OCI-LY7 (cell line): ENCODE data around the gene ACYP2. TPM values are rescaled to one million over a fixed set of nuclear protein-coding genes. Genes with fewer than 3 reads are reported as not detected.

Experiments
- BruUV-seq: library from RNA; stranded (reverse); fragments of 400-500 nt; replicated peaks from 2 replicates; lab custom pipeline; 2021; lab: Mats Ljungman, UMichigan
- CTCF ChIA-PET: fragments of 300-600 bp; sonication (Branson Sonifier 250); formaldehyde crosslinking; loops from one replicate; lab custom pipeline; 2022; ENCODE audit warnings: antibody characterized with exemption; ENCODE audit not compliant: unreplicated experiment; lab: Charles Lee
- POLR2A ChIA-PET: fragments of 300-600 bp; sonication (Branson Sonifier 250); formaldehyde crosslinking; loops from one replicate; lab custom pipeline; 2022; ENCODE audit warnings: antibody characterized with exemption; lab: Charles Lee
- DNase-seq: peaks from one replicate; pipeline ENCODE4 v3.0.0-alpha.2; 2015; ENCODE audit warnings: low spot score
- H2AFZ ChIP-seq: fragments of 200-600 bp; sonication (generic), shearing (Covaris generic); 2 replicates; pipeline ENCODE4 v1.6.1; 2014; ENCODE audit warnings: mild to moderate bottlenecking, antibody characterized with exemption, low read length, moderate library complexity
- H3K27ac ChIP-seq: fragments of 200-600 bp; sonication (generic); 2 replicates; pipeline ENCODE4 v1.5.1; 2014; ENCODE audit warnings: mixed run types, low read depth, mild to moderate bottlenecking, moderate library complexity, low read length, inconsistent platforms; ENCODE audit not compliant: poor library complexity, severe bottlenecking
- H3K36me3 ChIP-seq: fragments of 200-600 bp; sonication (generic); 2 replicates; pipeline ENCODE4 v1.6.1; 2014; ENCODE audit warnings: mild to moderate bottlenecking, antibody characterized with exemption, low read length, moderate library complexity, mixed read lengths; ENCODE audit not compliant: insufficient read depth
- H3K4me1 ChIP-seq: fragments of 200-600 bp; sonication (generic); 2 replicates; pipeline ENCODE4 v1.5.1; 2014; ENCODE audit warnings: mild to moderate bottlenecking, low read length; ENCODE audit not compliant: insufficient read depth, poor library complexity, severe bottlenecking
- H3K4me2 ChIP-seq: fragments of 200-600 bp; sonication (generic); 2 replicates; pipeline ENCODE4 v1.6.1; 2014; ENCODE audit warnings: mild to moderate bottlenecking, low read length
- H3K4me3 ChIP-seq: fragments of 200-600 bp; sonication (generic); 2 replicates; pipeline ENCODE4 v1.5.1; 2014; ENCODE audit warnings: mild to moderate bottlenecking, low read depth, low read length; ENCODE audit not compliant: poor library complexity, severe bottlenecking
- H3K79me2 ChIP-seq: fragments of 200-600 bp; sonication (generic); 2 replicates; pipeline ENCODE4 v1.6.1; 2016; ENCODE audit warnings: low read depth, mild to moderate bottlenecking, low read length, moderate library complexity, mixed read lengths; ENCODE audit not compliant: insufficient read depth
- H3K9me2 ChIP-seq: fragments of 200-600 bp; sonication (generic); 2 replicates; pipeline ENCODE4 v1.6.1; 2016; ENCODE audit warnings: mild to moderate bottlenecking, low read length, mixed read lengths; ENCODE audit not compliant: insufficient read depth
- H3K9me3 ChIP-seq: fragments of 200-600 bp; sonication (generic); 2 replicates; pipeline ENCODE4 v1.6.1; 2014; ENCODE audit warnings: mild to moderate bottlenecking, mixed run types, low read length, mixed read lengths
- H4K20me1 ChIP-seq: fragments of 200-600 bp; sonication (generic); 2 replicates; pipeline ENCODE4 v1.6.1; 2014; ENCODE audit warnings: mild to moderate bottlenecking, antibody characterized with exemption, low read length, moderate library complexity, mixed read lengths; ENCODE audit not compliant: insufficient read depth
- EZH2phosphoT487 ChIP-seq: fragments of 200-600 bp; sonication (generic); IDR thresholded peaks from 2 replicates; pipeline ENCODE4 v1.6.1; 2018; ENCODE audit warnings: low read depth, borderline replicate concordance, mild to moderate bottlenecking, mixed run types, antibody characterized with exemption, low read length, moderate library complexity, mixed read lengths
- intact Hi-C: fragments of 100-400 bp; cut with micrococcal nuclease; formaldehyde crosslinking; loops from one replicate; pipeline ENCODE4 v1.10.0; 2022; ENCODE audit not compliant: unreplicated experiment
- total RNA-seq, 2 experiments: library from RNA; depleted of rRNA in 1 of 2; stranded (reverse); fragments of >200 nt in 1 of 2; shearing (Covaris generic) in 1 of 2; gene quantifications; 2 replicates each; pipeline ENCODE4 v1.2.3, GENCODE V29; 2014 to 2022
- TF ChIP-seq, protein P1 (sequence below): fragments of 200-600 bp; sonication (generic); conservative IDR thresholded peaks from 2 replicates; pipeline ENCODE4 v1.5.1; 2014; ENCODE audit warnings: mild to moderate bottlenecking, antibody characterized with exemption, low read length, moderate library complexity, mixed read lengths

The ACYP2 gene
- total RNA-seq, 2 experiments from 2014 or later = 18.7 to 20.6 TPM

DNA sequence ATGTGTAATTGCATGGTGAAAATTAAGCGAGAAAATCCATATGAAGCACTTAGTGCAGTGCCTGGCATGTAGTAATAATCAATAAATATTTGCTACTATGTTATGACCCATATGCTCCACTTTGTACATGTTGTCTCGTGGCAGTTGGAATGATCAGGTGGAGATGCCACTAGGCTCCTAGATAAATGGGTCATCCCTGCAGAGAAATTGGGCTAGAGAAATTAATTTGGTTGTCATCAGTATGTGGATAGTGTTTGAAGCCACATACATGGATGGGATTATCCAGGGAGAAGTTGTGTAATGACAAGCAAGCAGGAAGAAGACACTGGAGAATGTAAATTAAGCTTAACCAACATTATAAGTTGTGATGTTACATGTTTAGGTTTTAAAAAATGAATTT, 33.0 kb downstream of the ACYP2 start:
- intact Hi-C loops = no loop called here
- CTCF ChIA-PET = no interaction called here

DNA sequence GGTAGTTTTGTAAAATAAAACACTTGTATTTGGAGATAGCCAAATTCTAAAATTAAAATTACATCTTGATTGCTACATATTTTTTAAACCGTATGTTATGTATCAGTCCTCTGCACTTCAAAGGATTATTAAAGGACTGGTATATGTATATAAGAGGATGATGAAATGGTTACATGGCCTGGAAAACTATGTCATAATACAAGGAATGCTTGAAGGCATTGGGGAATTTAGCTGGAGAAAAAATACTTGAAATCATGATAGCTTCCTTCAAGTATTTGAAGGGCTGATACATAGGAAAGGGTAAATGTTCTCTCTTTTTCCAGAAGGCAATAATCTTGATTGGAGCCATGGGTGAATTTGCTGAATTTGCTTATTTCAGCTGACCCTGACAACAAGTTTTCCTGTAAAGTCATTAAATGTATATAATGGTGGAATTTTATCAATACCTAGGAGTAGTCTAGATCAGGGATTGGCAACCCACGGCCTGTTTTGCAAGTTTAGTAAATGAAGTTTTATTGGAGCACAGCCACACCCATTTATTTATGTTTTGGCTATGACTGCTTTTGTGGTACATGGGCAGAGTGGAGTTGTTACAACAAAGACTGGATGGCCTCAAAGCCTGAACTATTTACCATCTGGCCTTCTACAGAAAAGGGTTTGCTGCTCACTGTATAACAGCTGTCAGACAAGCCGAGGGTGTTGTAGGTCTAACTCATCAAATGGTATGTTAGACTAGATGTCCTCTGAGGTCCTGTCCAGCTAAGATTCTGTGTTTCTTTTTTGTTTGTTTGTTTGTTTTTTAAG, 34.4 kb downstream of the ACYP2 start:
- ChIA-PET CTCF (no interaction called here), POLR2A (no interaction called here)
- intact Hi-C loops = no loop called here
- BruUV-seq = no TSS peak
- TF ChIP-seq, protein P1, sequence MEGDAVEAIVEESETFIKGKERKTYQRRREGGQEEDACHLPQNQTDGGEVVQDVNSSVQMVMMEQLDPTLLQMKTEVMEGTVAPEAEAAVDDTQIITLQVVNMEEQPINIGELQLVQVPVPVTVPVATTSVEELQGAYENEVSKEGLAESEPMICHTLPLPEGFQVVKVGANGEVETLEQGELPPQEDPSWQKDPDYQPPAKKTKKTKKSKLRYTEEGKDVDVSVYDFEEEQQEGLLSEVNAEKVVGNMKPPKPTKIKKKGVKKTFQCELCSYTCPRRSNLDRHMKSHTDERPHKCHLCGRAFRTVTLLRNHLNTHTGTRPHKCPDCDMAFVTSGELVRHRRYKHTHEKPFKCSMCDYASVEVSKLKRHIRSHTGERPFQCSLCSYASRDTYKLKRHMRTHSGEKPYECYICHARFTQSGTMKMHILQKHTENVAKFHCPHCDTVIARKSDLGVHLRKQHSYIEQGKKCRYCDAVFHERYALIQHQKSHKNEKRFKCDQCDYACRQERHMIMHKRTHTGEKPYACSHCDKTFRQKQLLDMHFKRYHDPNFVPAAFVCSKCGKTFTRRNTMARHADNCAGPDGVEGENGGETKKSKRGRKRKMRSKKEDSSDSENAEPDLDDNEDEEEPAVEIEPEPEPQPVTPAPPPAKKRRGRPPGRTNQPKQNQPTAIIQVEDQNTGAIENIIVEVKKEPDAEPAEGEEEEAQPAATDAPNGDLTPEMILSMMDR = no peak
- TF ChIP-seq EZH2phosphoT487 = no peak
- Histone ChIP-seq H3K79me2 (no peaks in the 10 kb centered on the region), H3K9me3 (peaks cover 5% of the 10 kb centered on the region; the same call in 1 of the 2 replicates), H3K9me2 (no peaks in the 10 kb centered on the region), H3K4me2 (no peak overlapping the region), H4K20me1 (no peaks in the 10 kb centered on the region), H3K4me1 (no peaks in the 10 kb centered on the region), H3K27ac (no peak overlapping the region), H3K4me3 (no peak overlapping the region), H3K36me3 (no peaks in the 10 kb centered on the region; the same call in 1 of the 2 replicates), H2AFZ (no peak overlapping the region)
- no peak for DNase-seq

More for the DNA sequence above, 33.0 kb downstream of the ACYP2 start:
- H3K4me2 ChIP-seq = no peak overlapping the region
- H4K20me1 ChIP-seq = no peaks in the 10 kb centered on the region
- DNase-seq = no peak
- H3K4me1 ChIP-seq = no peaks in the 10 kb centered on the region
- no peak overlapping the region for H2AFZ ChIP-seq
- H3K79me2 ChIP-seq = no peaks in the 10 kb centered on the region
- no peak overlapping the region for H3K4me3 ChIP-seq
- BruUV-seq = no TSS peak
- peaks cover 4% of the 10 kb centered on the region; the same call in 1 of the 2 replicates for H3K9me3 ChIP-seq
- no peak overlapping the region for H3K27ac ChIP-seq
- POLR2A ChIA-PET = no interaction called here
- TF ChIP-seq, protein P1 = no peak
- TF ChIP-seq EZH2phosphoT487 = no peak
- H3K9me2 ChIP-seq = no peaks in the 10 kb centered on the region
- no peaks in the 10 kb centered on the region; the same call in 1 of the 2 replicates for H3K36me3 ChIP-seq

DNA sequence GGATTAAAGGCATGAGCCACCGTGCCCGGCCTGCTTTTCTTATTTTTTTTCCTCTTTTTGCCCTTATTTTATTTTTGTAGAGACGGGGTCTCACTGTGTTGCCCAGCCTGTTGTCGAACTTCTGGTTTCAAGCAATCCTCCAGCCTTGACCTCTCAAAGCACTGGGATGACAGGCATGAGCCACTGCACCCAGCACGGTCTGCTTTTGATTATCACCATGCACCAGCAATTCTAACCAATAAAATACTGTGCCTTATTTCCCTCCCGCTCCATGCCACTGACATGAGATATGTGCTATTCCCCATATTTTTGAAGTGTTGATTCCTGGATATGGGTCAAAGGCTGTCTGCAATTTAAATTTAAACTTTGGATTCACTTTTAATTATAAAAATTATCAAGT, 42.9 kb downstream of the ACYP2 start:
- ChIA-PET POLR2A (no interaction called here), CTCF (no interaction called here)
- no peak overlapping the region for H3K4me3 ChIP-seq
- H3K4me1 ChIP-seq = no peaks in the 10 kb centered on the region
- no peaks in the 10 kb centered on the region for H3K9me2 ChIP-seq
- H3K27ac ChIP-seq = no peak overlapping the region
- TF ChIP-seq EZH2phosphoT487 = no peak
- TF ChIP-seq, protein P1 = no peak
- no peak overlapping the region for H2AFZ ChIP-seq
- no peak for DNase-seq
- no peaks in the 10 kb centered on the region for H4K20me1 ChIP-seq
- no peaks in the 10 kb centered on the region; the same call in 1 of the 2 replicates for H3K36me3 ChIP-seq
- intact Hi-C loops = no loop called here
- no peak overlapping the region for H3K4me2 ChIP-seq
- BruUV-seq = no TSS peak
- peaks cover 2% of the 10 kb centered on the region; the same call in 1 of the 2 replicates for H3K9me3 ChIP-seq
- H3K79me2 ChIP-seq = no peaks in the 10 kb centered on the region
